Measurements from ENCODE around the gene COLEC11.

GRCh38 chr2:3612639-3613523 lies 18.0 kb downstream of the COLEC11 start:
- TF ChIP-seq TAF1 (IDR thresholded peaks at IDR 0.05; ENCODE audit: low read depth) (no peak), USF1 (IDR thresholded peaks at IDR 0.05) (no peak), FOXM1 (IDR thresholded peaks at IDR 0.05; ENCODE audit: borderline replicate concordance, low read depth) (no peak), CEBPB (IDR thresholded peaks at IDR 0.05) (no peak)
